HepG2 (cell line): ENCODE data around the gene BTBD1.

Experiments
- CHD2 ChIP-seq: IDR thresholded peaks from 2 replicates; pipeline ENCODE4 v1.6.1; 2011; ENCODE audit warnings: low read depth, low read length, improper control_type of control experiment
- DNMT1 ChIP-seq: sonication (generic); formaldehyde crosslinking; IDR thresholded peaks from 2 replicates; pipeline ENCODE4 v1.5.1; 2020; ENCODE audit warnings: mild to moderate bottlenecking, missing genetic modification reagents
- FOSL2 ChIP-seq: sonication (generic); formaldehyde crosslinking; IDR thresholded peaks from 2 replicates; pipeline ENCODE4 v1.4.0; 2020; ENCODE audit warnings: missing genetic modification reagents
- PHB2 ChIP-seq: fragments of 450-650 bp; IDR thresholded peaks from 2 replicates; pipeline ENCODE4 v1.6.1; 2018; ENCODE audit not compliant: partially characterized antibody
- POLR2AphosphoS2 ChIP-seq: IDR thresholded peaks from 2 replicates; pipeline ENCODE4 v1.6.1; 2011; ENCODE audit warnings: low read depth, low read length, improper control_type of control experiment
- STAG1 ChIP-seq: sonication (generic); formaldehyde crosslinking; IDR thresholded peaks from 2 replicates; pipeline ENCODE4 v1.4.0; 2020; ENCODE audit warnings: missing genetic modification reagents
- ZFP1 ChIP-seq: IDR thresholded peaks from 2 replicates; pipeline ENCODE4 v1.6.1; 2016
- ZNF619 ChIP-seq: sonication (generic); formaldehyde crosslinking; IDR thresholded peaks from 2 replicates; pipeline ENCODE4 v1.4.0; 2020; ENCODE audit warnings: mild to moderate bottlenecking, missing genetic modification reagents
- ZNF737 ChIP-seq: sonication (generic); formaldehyde crosslinking; IDR thresholded peaks from 2 replicates; pipeline ENCODE4 v1.5.0; 2020; ENCODE audit warnings: missing genetic modification reagents, mild to moderate bottlenecking, borderline replicate concordance
- TF ChIP-seq, protein P1 (sequence below): sonication (generic); formaldehyde crosslinking; conservative IDR thresholded peaks from 2 replicates; pipeline ENCODE4 v1.4.0; 2020; ENCODE audit warnings: missing genetic modification reagents
- TF ChIP-seq, protein P2 (sequence below): sonication (generic); formaldehyde crosslinking; IDR thresholded peaks from 2 replicates; pipeline ENCODE4 v1.5.0; 2020; ENCODE audit warnings: mild to moderate bottlenecking, missing genetic modification reagents, moderate library complexity

DNA sequence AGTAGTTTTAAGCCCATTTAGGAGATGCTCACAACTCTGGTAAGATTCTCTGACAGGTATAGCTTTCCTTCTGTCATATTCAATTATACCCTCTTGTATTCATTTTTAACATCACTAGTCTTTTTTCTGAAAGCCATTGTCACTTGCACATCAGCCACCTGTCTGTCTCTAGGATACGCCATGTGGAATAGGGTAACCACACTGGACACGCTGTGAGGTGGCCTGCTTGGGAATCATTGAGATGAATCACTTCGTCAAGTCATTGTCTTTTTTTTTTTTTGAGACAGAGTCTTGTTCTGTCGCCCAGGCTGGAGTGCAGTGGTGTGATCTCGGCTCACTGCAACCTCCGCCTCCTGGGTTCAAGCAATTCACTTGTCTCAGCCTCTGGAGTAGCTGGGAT is 47.8 kb upstream of the BTBD1 start:
- TF ChIP-seq, protein P1, sequence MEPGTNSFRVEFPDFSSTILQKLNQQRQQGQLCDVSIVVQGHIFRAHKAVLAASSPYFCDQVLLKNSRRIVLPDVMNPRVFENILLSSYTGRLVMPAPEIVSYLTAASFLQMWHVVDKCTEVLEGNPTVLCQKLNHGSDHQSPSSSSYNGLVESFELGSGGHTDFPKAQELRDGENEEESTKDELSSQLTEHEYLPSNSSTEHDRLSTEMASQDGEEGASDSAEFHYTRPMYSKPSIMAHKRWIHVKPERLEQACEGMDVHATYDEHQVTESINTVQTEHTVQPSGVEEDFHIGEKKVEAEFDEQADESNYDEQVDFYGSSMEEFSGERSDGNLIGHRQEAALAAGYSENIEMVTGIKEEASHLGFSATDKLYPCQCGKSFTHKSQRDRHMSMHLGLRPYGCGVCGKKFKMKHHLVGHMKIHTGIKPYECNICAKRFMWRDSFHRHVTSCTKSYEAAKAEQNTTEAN (CRISPR knock-in tag): no peak
- TF ChIP-seq ZNF737 (CRISPR knock-in tag) (no peak), DNMT1 (CRISPR knock-in tag) (no peak), CHD2 (no peak), ZNF619 (CRISPR knock-in tag) (no peak), PHB2 (no peak), FOSL2 (CRISPR knock-in tag) (no peak), POLR2AphosphoS2 (no peak), STAG1 (CRISPR knock-in tag) (no peak), ZFP1 (CRISPR knock-in tag) (no peak)
- TF ChIP-seq, protein P2, sequence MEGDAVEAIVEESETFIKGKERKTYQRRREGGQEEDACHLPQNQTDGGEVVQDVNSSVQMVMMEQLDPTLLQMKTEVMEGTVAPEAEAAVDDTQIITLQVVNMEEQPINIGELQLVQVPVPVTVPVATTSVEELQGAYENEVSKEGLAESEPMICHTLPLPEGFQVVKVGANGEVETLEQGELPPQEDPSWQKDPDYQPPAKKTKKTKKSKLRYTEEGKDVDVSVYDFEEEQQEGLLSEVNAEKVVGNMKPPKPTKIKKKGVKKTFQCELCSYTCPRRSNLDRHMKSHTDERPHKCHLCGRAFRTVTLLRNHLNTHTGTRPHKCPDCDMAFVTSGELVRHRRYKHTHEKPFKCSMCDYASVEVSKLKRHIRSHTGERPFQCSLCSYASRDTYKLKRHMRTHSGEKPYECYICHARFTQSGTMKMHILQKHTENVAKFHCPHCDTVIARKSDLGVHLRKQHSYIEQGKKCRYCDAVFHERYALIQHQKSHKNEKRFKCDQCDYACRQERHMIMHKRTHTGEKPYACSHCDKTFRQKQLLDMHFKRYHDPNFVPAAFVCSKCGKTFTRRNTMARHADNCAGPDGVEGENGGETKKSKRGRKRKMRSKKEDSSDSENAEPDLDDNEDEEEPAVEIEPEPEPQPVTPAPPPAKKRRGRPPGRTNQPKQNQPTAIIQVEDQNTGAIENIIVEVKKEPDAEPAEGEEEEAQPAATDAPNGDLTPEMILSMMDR (CRISPR knock-in tag): no peak
